GM10248 (cell line): ENCODE results near the gene RNF2.
"Not testable (repeated sequence)": the region's sequence is repeated elsewhere in the genome, so short reads cannot be mapped to it uniquely, and the experiment has no call there.

Experiments used
- CTCF ChIA-PET: fragments of 300-600 bp; sonication (Branson Sonifier 250); formaldehyde crosslinking; extraction: SDS; loops from one replicate; lab custom pipeline; 2021; ENCODE audit warnings: antibody characterized with exemption; lab: Yijun Ruan, JAX
- POLR2A ChIA-PET: fragments of 350-650 bp; sonication (Branson Sonifier 250); formaldehyde crosslinking; extraction: SDS; loops from one replicate; lab custom pipeline; 2020; ENCODE audit warnings: antibody characterized with exemption; lab: Yijun Ruan, JAX
- DNase-seq: peaks from one replicate; pipeline ENCODE4 v3.0.0; 2012; ENCODE audit errors: extremely low spot score
- TF ChIP-seq, protein P1 (sequence below): IDR thresholded peaks from 2 replicates; pipeline ENCODE4 v1.5.1; 2012; ENCODE audit warnings: mild to moderate bottlenecking, low read depth; ENCODE audit errors: extremely low read depth, missing control alignments, control extremely low read depth

Gene RNF2

DNA sequence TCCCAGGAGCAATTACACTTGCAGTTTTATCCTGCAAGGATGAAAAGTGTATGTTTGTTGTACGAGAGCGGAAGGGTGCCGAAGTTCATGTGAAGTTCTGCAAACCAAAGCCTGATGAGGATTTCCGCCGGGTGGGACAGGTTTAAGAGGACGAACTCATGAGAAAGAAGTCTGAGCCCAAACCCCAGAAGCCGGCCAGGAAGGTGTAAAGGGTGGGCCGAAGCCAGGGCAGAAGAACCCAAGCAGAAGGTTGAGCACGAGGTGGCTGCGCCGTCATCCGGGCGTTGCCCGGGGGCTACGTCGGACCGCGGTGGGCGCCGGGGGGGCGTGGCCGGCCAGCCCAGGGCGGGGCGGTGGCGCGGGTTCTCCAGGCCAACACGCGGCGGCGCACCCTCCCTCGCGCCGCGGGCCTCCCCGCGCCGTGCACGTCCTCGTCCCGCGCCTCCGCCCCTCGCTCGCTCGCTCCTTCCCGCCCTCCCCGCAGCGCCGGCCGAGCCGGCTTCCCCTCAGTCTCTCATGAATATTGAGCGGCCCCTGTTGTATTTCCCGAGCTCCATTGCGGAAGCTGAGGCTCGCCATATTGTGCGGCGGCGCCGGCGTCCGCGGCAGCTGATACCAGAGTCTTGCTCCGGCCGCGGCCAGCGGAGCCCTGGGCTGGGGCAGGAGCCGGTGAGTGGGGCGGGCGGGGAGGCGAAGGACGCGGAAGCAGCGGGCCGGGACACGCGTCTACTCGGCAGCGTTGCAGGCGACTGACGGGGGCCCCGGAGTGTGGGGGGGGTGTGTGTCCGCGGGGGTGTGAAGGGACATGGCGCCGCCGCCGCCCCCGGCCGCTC, at the start of gene RNF2:
Gene RNF2, plus strand, starts transcription at position 578 of the 833 bp plus-strand sequence. CDS start 41,996 bp downstream, outside the sequence.
- peak; percentile 90 for DNase-seq
- ChIA-PET POLR2A (interaction anchor here (0.6 kb wide), 1 partner anchor 91 kb away, joined by 9 read pairs; no protein-coding TSS in a partner anchor), CTCF (interaction anchor here (0.6 to 4.0 kb wide), 13 partner anchors 10 to 661 kb away, joined by 3 to 17 read pairs (median 3); no protein-coding TSS in a partner anchor)
- TF ChIP-seq, protein P1, sequence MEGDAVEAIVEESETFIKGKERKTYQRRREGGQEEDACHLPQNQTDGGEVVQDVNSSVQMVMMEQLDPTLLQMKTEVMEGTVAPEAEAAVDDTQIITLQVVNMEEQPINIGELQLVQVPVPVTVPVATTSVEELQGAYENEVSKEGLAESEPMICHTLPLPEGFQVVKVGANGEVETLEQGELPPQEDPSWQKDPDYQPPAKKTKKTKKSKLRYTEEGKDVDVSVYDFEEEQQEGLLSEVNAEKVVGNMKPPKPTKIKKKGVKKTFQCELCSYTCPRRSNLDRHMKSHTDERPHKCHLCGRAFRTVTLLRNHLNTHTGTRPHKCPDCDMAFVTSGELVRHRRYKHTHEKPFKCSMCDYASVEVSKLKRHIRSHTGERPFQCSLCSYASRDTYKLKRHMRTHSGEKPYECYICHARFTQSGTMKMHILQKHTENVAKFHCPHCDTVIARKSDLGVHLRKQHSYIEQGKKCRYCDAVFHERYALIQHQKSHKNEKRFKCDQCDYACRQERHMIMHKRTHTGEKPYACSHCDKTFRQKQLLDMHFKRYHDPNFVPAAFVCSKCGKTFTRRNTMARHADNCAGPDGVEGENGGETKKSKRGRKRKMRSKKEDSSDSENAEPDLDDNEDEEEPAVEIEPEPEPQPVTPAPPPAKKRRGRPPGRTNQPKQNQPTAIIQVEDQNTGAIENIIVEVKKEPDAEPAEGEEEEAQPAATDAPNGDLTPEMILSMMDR: peak; percentile 8

DNA sequence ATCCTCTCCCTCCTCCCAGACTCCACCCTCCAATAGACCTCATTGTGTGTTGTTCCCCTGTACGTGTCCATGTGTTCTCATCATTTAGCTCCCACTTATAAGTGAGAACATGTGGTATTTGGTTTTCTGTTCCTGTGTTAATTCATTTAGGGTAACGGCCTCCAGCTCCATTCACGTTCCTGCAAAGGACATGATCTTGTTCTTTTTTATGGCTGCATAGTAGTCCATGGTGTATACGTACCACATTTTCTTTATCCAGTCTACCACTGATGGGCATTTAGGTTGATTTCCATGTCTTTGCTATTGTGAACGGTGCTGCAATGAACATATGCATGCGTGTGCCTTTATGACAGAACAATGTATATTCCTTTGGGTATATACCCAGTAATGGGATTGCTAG, 45.4 kb upstream of the RNF2 start:
- DNase-seq, POLR2A ChIA-PET, CTCF ChIA-PET: not testable (repeated sequence)

DNA sequence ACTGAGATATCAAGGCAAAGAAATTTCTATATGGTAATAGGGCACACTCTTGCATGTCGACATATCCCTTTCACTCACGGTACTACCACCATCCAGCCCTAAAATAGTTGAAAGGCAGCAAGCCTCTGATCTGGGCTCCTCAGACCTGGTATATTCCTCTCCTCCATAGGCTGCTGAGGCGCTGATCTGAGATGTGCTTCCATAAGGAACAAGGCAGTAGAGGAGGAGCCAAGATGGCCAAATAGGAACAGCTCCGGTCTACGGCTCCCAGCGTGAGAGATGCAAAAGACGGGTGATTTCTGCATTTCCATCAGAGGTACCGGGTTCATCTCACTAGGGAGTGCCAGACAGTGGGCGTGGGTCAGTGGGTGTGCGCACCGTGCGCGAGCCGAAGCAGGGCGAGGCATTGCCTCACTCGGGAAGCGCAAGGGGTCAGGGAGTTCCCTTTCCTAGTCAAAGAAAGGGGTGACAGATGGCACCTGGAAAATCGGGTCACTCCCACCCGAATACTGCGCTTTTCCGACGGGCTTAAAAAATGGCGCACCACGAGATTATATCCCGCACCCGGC, 44.0 kb upstream of the RNF2 start:
- POLR2A ChIA-PET, CTCF ChIA-PET, DNase-seq: not testable (repeated sequence)

DNA sequence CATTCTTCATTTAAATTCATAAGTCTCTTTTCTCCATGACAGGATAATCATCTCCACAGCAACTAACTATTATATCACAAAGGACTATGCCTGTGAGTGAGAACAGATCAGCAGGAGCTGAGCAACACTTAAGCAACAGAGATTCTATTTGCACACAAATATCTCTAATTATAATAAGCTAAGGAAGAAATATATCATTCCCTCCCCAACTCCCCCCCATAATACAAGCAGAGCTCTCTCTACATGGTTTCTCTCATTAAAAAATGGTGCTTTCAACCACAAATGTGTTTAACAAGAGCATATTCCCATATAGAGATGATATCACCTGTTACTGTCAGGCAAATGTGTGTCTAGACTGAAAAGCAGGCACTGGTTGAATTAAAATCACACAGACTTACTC, 36.5 kb upstream of the RNF2 start:
- no peak for DNase-seq
- ChIA-PET POLR2A (interaction anchor here (0.5 kb wide), 1 partner anchor 48 kb away, joined by 7 read pairs; no protein-coding TSS in a partner anchor), CTCF (interaction anchor here (1.2 to 1.7 kb wide), 4 partner anchors 9 to 203 kb away, joined by 3 to 6 read pairs (median 4); no protein-coding TSS in a partner anchor)

DNA sequence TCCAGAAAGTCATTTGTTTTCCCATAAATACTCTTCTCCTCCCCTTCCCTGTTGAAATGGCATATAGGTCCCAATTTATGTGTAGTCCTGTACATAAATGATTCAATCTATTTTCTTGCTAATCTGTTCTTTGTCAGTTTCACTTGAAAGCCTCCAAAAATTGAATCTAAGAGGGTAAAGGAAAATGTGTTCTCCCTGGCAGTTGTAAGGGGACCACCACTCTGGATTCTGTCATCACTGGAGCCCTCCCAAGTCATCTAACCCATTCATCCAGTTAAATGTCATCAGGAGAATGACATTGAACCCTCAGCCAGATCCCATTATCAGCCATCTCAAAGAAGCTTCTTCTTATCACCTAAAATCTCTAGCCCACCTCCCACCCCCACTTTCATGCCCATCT, 35.0 kb upstream of the RNF2 start:
- TF ChIP-seq, protein P1: no peak
- ChIA-PET CTCF (interaction anchor here (1.5 to 2.0 kb wide), 3 partner anchors 9 to 17 kb away, joined by 3 to 5 read pairs (median 3); no protein-coding TSS in a partner anchor), POLR2A (no interaction called here)
- no peak for DNase-seq

More for the DNA sequence above, 36.5 kb upstream of the RNF2 start:
- TF ChIP-seq, protein P1: no peak

DNA sequence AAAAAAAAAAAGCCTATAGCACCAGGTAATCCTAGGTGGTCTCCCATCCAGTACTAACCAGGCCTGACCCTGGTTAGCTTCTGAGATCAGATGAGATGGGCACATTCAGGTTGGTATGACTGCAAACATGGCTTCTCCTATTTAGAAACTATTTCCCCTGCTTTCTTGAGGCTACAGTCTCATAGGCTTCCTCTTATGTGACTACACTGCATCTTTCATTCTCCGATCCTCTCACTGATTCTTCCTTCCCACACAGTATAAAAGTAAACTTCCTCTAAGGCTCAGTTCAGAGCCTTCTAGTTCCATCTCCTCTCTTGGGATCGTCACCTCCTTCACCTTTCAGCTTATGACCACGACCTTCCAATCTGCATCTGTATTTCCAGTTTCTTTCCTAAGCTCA, 30.4 kb upstream of the RNF2 start:
- no peak for DNase-seq
- CTCF ChIA-PET: interaction anchor here (1.4 to 1.8 kb wide), 2 partner anchors 16 to 24 kb away, joined by 4 to 5 read pairs; no protein-coding TSS in a partner anchor
- TF ChIP-seq, protein P1: no peak
- POLR2A ChIA-PET: no interaction called here

DNA sequence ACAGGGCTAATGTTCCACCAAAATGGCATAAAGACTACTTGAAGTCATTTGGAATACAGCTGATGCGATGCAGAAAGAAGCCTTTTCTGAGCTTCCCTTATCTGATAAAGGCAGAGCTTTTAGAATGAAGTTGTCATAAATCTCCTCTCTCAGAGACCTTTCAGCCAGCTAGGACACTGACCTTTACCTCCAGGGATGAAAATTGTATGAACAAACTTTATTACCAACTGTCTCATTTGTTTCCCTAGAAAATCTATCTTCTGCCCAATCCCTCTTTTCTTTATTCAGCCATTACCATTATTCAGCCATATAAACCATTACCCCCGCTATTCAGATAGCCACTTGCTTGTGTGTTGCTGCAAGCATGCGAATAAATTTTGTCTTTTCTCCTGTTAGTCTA, 29.7 kb upstream of the RNF2 start:
- ChIA-PET POLR2A (no interaction called here), CTCF (interaction anchor here (1.4 to 1.8 kb wide), 2 partner anchors 15 to 25 kb away, joined by 4 to 5 read pairs; no protein-coding TSS in a partner anchor)
- TF ChIP-seq, protein P1: no peak
- no peak for DNase-seq
